Transverse colon (tissue), 3 donors: ENCODE data around the gene NPTXR.

Experiments used
- EP300 ChIP-seq: sonication (generic); formaldehyde crosslinking; IDR thresholded peaks from one replicate; pipeline ENCODE4 v1.6.1; 2017; ENCODE audit warnings: antibody characterized with exemption, low read depth
- POLR2A ChIP-seq: fragments of 450-650 bp; IDR thresholded peaks from one replicate; pipeline ENCODE4 v1.6.1; 2016; ENCODE audit warnings: antibody characterized with exemption, mild to moderate bottlenecking, moderate library complexity
- TF ChIP-seq, protein P1 (sequence below), 5 experiments: fragments of 200-600 bp in 3 of 5; fragments of 450-650 bp in 2 of 5; sonication (generic) in 3 of 5; IDR thresholded peaks; 1 replicate in 2 of 5; 2 replicates in 3 of 5; pipeline ENCODE4 v1.5.1; 2016 to 2017; ENCODE audit warnings: antibody characterized with exemption in 5 of 5, inconsistent platforms in 3 of 5, mild to moderate bottlenecking in 2 of 5, moderate library complexity in 1 of 5

- TF ChIP-seq POLR2A (no peak), EP300 (no peak)
- TF ChIP-seq, protein P1, sequence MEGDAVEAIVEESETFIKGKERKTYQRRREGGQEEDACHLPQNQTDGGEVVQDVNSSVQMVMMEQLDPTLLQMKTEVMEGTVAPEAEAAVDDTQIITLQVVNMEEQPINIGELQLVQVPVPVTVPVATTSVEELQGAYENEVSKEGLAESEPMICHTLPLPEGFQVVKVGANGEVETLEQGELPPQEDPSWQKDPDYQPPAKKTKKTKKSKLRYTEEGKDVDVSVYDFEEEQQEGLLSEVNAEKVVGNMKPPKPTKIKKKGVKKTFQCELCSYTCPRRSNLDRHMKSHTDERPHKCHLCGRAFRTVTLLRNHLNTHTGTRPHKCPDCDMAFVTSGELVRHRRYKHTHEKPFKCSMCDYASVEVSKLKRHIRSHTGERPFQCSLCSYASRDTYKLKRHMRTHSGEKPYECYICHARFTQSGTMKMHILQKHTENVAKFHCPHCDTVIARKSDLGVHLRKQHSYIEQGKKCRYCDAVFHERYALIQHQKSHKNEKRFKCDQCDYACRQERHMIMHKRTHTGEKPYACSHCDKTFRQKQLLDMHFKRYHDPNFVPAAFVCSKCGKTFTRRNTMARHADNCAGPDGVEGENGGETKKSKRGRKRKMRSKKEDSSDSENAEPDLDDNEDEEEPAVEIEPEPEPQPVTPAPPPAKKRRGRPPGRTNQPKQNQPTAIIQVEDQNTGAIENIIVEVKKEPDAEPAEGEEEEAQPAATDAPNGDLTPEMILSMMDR (IDR thresholded peaks at IDR 0.05), result no peak
Measured at GRCh38 chr22:38861927-38862326, 18.1 kb upstream of the NPTXR start.
